ENCODE results near the gene SLC25A11.

SLC25A11 gene

DNA sequence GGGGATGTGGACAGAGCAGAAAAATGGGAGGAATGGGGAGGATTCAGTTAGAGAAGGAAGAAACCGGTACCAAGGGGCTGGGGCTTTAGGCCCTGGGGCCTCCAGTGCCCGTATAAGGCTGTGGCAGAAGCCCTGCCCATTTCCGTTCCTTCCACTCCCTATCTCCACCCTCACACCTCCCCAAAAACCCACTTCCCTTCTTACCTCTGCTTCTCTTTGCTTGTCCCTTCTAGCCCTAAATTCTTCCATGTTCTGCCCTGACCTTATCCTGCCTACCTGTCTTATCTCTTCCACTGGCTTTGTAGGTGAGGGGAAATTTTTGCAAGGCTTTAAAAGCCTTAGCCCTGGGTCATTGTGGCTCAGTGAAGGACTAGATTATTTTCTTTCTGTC, 4.3 kb upstream of the SLC25A11 start:
- Histone ChIP-seq H3K4me1 (no peaks in the 10 kb centered on the region; the same call in 1 of the 2 replicates), H3K9me3 (no peaks in the 10 kb centered on the region), H3K4me3 (ENCODE audit: low read depth, low read length) (no peak overlapping the region), H3K36me3 (peaks cover 24% of the 10 kb centered on the region), H3K27me3 (no peaks in the 10 kb centered on the region)
- TF ChIP-seq, protein P1, sequence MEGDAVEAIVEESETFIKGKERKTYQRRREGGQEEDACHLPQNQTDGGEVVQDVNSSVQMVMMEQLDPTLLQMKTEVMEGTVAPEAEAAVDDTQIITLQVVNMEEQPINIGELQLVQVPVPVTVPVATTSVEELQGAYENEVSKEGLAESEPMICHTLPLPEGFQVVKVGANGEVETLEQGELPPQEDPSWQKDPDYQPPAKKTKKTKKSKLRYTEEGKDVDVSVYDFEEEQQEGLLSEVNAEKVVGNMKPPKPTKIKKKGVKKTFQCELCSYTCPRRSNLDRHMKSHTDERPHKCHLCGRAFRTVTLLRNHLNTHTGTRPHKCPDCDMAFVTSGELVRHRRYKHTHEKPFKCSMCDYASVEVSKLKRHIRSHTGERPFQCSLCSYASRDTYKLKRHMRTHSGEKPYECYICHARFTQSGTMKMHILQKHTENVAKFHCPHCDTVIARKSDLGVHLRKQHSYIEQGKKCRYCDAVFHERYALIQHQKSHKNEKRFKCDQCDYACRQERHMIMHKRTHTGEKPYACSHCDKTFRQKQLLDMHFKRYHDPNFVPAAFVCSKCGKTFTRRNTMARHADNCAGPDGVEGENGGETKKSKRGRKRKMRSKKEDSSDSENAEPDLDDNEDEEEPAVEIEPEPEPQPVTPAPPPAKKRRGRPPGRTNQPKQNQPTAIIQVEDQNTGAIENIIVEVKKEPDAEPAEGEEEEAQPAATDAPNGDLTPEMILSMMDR (IDR thresholded peaks at IDR 0.05; ENCODE audit: low read depth, low read length), result no peak
- DNase-seq, result no peak

DNA sequence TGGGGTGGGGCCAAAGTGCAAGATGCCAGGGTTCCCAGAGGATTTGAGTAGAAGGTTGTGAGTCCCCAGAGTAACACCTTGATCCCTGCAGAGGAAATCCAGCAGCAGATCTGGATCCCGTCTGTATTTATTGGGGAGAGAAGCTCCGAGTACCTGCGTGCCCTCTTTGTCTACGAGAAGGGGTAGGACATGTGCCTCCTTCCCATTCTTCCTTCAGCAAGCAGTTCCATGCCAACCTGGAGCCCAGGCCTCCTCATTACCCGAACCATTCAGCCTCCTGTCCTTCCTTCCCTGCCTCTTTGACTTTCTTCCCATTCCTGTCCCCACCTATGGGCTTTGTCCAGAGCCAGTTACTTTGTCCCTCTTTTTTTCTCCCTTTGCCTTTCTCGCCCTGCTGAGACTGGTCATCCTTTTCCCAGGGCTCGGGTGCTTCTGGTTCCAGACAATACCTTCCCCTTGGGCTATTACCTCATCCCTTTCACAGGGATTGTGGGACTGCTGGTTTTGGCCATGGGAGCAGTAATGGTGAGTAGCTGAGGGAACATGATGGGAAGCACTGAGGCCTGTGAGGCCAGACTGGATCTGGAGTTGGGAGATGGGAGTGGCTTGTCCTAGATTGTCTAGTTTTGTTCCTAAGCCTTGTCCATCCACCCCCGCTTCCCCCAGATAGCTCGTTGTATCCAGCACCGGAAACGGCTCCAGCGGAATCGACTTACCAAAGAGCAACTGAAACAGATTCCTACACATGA, 3.1 kb upstream of the SLC25A11 start:
- no peak overlapping the region for H3K4me3 ChIP-seq (ENCODE audit: low read depth, low read length)
- H3K36me3 ChIP-seq, result peaks cover 24% of the 10 kb centered on the region
- no peaks in the 10 kb centered on the region for H3K27me3 ChIP-seq
- TF ChIP-seq, protein P1 (IDR thresholded peaks at IDR 0.05; ENCODE audit: low read depth, low read length), result no peak
- no peaks in the 10 kb centered on the region for H3K9me3 ChIP-seq
- no peaks in the 10 kb centered on the region; the same call in 1 of the 2 replicates for H3K4me1 ChIP-seq
- no peak for DNase-seq

DNA sequence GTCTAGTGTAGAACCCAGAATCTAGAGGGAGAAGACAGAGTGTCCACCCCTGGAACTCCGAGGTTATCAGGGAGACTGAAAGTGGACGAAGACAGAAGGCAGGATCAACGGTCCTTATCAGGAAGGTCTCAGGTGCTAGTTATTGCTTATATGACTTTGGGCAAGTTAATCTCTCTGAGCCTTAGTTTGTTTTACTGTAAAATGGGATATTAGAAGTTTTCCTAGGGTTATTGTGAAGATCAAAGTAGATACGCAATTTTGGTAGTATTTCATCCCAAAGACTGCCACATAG, 1.4 kb upstream of the SLC25A11 start:
- TF ChIP-seq, protein P1 (IDR thresholded peaks at IDR 0.05; ENCODE audit: low read depth, low read length), result no peak
- H3K27me3 ChIP-seq, result no peaks in the 10 kb centered on the region
- DNase-seq, result no peak
- peak overlapping the region; percentile 86 for H3K4me3 ChIP-seq (ENCODE audit: low read depth, low read length)
- H3K4me1 ChIP-seq, result no peaks in the 10 kb centered on the region; the same call in 1 of the 2 replicates
- no peaks in the 10 kb centered on the region for H3K9me3 ChIP-seq
- peaks cover 18% of the 10 kb centered on the region for H3K36me3 ChIP-seq

DNA sequence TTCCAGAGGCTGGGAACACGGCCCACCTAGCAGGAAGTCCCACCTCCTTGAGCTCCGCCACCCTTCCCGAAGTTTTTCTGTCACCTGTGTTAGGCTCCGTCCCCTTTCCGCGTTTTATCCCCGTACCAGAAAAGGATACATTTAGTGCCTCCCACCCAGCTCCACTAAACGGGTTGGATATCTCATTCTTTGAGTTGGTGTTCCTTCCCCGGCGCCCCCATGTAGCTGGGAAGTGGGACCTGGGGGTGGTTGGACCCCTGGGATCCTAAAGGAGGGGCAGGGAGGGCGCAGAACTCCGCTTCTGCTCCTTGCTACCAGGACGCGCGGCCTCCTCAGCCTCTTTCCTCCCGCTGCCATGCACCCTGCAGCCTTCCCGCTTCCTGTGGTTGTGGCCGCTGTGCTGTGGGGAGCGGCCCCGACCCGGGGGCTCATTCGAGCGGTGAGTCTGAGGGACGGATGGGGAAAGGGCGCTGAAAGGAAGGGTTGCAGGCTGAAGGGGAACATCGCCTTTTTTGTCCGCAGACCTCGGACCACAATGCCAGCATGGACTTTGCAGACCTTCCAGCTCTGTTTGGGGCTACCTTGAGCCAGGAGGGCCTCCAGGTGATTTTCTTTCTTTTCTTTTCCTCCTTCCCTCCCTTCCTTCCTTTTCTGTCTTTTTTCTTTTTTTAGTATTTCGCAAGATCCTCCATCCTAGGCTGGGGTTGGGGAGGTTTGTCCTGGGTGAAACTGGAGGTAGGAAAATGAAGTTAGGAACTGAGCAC, 891 bp upstream of the SLC25A11 start:
- TF ChIP-seq, protein P1 (IDR thresholded peaks at IDR 0.05; ENCODE audit: low read depth, low read length), result no peak
- Histone ChIP-seq H3K4me3 (ENCODE audit: low read depth, low read length) (peak overlapping the region; percentile 86), H3K4me1 (no peaks in the 10 kb centered on the region; the same call in 1 of the 2 replicates), H3K36me3 (peaks cover 14% of the 10 kb centered on the region), H3K9me3 (no peaks in the 10 kb centered on the region), H3K27me3 (no peaks in the 10 kb centered on the region)
- peak; percentile 73 for DNase-seq

DNA sequence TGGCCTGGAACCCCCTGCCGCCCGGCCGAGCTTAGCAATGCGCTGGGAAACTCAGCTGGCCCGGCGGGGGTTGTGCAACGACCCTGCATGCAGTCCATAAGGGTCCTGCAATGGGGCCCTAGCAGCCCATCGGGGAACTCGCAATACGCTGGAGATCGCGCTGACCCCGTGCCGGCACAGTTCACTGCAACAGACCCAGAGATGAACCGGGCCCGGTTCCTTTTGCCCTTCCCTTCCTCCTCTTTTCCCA, 375 bp downstream of the SLC25A11 start:
- no peaks in the 10 kb centered on the region for H3K9me3 ChIP-seq
- H3K4me3 ChIP-seq (ENCODE audit: low read depth, low read length), result peak overlapping the region; percentile 86
- DNase-seq, result no peak
- H3K27me3 ChIP-seq, result no peaks in the 10 kb centered on the region
- no peaks in the 10 kb centered on the region for H3K4me1 ChIP-seq
- peaks cover 3% of the 10 kb centered on the region for H3K36me3 ChIP-seq
- TF ChIP-seq, protein P1 (IDR thresholded peaks at IDR 0.05; ENCODE audit: low read depth, low read length), result no peak
